A549 (cell line): ENCODE measurements around the gene SRPRA.

Experiments used
- BHLHE40 ChIP-seq: IDR thresholded peaks from 2 replicates; pipeline ENCODE4 v1.6.1; 2012; ENCODE audit warnings: low read depth, low read length, inconsistent platforms
- CEBPB ChIP-seq, 2 experiments: fragments of >200 bp in 1 of 2; sonication (Bioruptor Twin) in 1 of 2; formaldehyde crosslinking in 1 of 2; IDR thresholded peaks; 2 replicates each; pipeline ENCODE4 v1.6.1; 2012 to 2016
- EHMT2 ChIP-seq: fragments of 200-600 bp; sonication (generic); IDR thresholded peaks from 2 replicates; pipeline ENCODE4 v1.6.1; 2016; ENCODE audit warnings: antibody characterized with exemption, low read depth, mild to moderate bottlenecking, moderate library complexity
- EP300 ChIP-seq, 2 experiments: fragments of >200 bp; sonication (Bioruptor Twin); formaldehyde crosslinking; IDR thresholded peaks; 2 replicates in 1 of 2; 3 replicates in 1 of 2; pipeline ENCODE4 v1.6.1; 2016 to 2017
- MAX ChIP-seq: IDR thresholded peaks from 2 replicates; pipeline ENCODE4 v1.6.1; 2012
- POLR2A ChIP-seq: IDR thresholded peaks from 2 replicates; pipeline ENCODE4 v1.6.1; 2012; ENCODE audit warnings: mild to moderate bottlenecking, low read length
- RCOR1 ChIP-seq: fragments of 150-350 bp; IDR thresholded peaks from 2 replicates; pipeline ENCODE4 v1.6.1; 2014; ENCODE audit warnings: antibody characterized with exemption, low read length, low read depth
- TP53 ChIP-seq: fragments of 250-450 bp; sonication (Bioruptor Pico); IDR thresholded peaks from 2 replicates; pipeline ENCODE4 v1.5.0; 2021; ENCODE audit warnings: mild to moderate bottlenecking, moderate library complexity
- ZSCAN20 ChIP-seq: fragments of 250-450 bp; sonication (Bioruptor Pico); IDR thresholded peaks from 2 replicates; pipeline ENCODE4 v1.8.0; 2022; ENCODE audit warnings: mild to moderate bottlenecking, moderate library complexity
- TF ChIP-seq, protein P1 (sequence below): fragments of 450-650 bp; IDR thresholded peaks from 2 replicates; pipeline ENCODE4 v1.6.1; 2014; ENCODE audit warnings: antibody characterized with exemption
- TF ChIP-seq, protein P2 (sequence below): fragments of >200 bp; sonication (Bioruptor Twin); formaldehyde crosslinking; IDR thresholded peaks from 3 replicates; pipeline ENCODE4 v1.5.1; 2016

DNA sequence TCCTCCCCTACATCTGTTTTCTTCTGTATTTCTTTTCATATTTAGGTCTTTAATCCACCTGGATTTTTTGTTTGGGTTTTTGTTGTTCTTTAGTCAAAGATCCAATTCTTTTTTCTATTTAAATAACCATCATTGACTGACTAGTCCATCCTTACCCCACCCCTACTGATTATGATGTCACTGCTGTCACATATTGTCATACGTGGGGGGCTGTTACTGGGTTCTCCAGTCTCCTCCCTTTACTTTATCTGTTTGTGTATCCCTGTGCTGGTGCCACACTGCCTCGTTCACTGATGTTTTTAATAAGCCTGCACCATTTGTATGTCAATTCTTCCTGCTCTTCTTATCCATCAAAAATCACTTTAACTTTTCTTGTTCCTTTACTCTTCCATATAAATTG lies 28.3 kb upstream of the SRPRA start:
- no peak for TF ChIP-seq POLR2A
- TF ChIP-seq, protein P1, sequence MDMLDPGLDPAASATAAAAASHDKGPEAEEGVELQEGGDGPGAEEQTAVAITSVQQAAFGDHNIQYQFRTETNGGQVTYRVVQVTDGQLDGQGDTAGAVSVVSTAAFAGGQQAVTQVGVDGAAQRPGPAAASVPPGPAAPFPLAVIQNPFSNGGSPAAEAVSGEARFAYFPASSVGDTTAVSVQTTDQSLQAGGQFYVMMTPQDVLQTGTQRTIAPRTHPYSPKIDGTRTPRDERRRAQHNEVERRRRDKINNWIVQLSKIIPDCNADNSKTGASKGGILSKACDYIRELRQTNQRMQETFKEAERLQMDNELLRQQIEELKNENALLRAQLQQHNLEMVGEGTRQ, result no peak
- no peak for TF ChIP-seq EP300 (IDR thresholded peaks at IDR 0.05)
- TF ChIP-seq RCOR1, result no peak
- TF ChIP-seq EHMT2, result no peak
- no peak for TF ChIP-seq CEBPB (IDR thresholded peaks at IDR 0.05)
- TF ChIP-seq, protein P2, sequence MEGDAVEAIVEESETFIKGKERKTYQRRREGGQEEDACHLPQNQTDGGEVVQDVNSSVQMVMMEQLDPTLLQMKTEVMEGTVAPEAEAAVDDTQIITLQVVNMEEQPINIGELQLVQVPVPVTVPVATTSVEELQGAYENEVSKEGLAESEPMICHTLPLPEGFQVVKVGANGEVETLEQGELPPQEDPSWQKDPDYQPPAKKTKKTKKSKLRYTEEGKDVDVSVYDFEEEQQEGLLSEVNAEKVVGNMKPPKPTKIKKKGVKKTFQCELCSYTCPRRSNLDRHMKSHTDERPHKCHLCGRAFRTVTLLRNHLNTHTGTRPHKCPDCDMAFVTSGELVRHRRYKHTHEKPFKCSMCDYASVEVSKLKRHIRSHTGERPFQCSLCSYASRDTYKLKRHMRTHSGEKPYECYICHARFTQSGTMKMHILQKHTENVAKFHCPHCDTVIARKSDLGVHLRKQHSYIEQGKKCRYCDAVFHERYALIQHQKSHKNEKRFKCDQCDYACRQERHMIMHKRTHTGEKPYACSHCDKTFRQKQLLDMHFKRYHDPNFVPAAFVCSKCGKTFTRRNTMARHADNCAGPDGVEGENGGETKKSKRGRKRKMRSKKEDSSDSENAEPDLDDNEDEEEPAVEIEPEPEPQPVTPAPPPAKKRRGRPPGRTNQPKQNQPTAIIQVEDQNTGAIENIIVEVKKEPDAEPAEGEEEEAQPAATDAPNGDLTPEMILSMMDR, result no peak
- no peak for TF ChIP-seq TP53 (CRISPR knock-in tag)
- no peak for TF ChIP-seq MAX
- no peak for TF ChIP-seq ZSCAN20 (CRISPR knock-in tag)
- no peak for TF ChIP-seq BHLHE40
